Adrenal gland (tissue), 5 donors: ENCODE results near the gene ACTA1.

Experiments
- POLR2A ChIP-seq, 2 donors: fragments of 450-650 bp; IDR thresholded peaks; one replicate each; pipeline ENCODE4 v1.6.1; 2017; ENCODE audit warnings: antibody characterized with exemption in 2 of 2, mild to moderate bottlenecking in 2 of 2, moderate library complexity in 1 of 2
- TF ChIP-seq, protein P1 (sequence below), 6 experiments: fragments of 450-650 bp in 4 of 6; fragments of 200-600 bp in 2 of 6; sonication (generic) in 1 of 6; IDR thresholded peaks; 1 replicate in 5 of 6; 2 replicates in 1 of 6; pipeline versions ENCODE4 v1.5.1 to v1.8.0; 2016 to 2021; ENCODE audit warnings: antibody characterized with exemption in 6 of 6, mild to moderate bottlenecking in 2 of 6, moderate library complexity in 1 of 6
- donor health status: DM: no; HTN: no; CAD: no.

DNA sequence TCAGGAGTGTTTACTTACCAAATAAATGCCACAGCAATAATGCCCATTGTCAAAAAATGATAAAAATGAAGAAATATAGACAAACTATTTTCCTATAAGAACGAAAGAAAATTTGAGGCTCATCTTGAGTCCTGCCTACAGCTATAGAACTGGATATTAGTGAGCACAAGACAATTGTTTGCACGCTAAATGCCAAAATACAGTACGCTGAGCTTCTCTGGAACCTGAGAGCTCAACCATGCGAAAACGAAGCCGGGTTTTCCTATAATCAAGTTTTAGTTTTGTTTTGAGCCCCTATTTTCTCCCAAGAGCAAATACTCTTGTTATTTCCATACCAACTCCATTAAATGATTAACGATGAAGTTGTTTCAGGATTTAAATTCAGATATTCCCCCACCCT is 49.1 kb downstream of the ACTA1 start:
- no peak for TF ChIP-seq POLR2A (IDR thresholded peaks at IDR 0.05)
- TF ChIP-seq, protein P1, sequence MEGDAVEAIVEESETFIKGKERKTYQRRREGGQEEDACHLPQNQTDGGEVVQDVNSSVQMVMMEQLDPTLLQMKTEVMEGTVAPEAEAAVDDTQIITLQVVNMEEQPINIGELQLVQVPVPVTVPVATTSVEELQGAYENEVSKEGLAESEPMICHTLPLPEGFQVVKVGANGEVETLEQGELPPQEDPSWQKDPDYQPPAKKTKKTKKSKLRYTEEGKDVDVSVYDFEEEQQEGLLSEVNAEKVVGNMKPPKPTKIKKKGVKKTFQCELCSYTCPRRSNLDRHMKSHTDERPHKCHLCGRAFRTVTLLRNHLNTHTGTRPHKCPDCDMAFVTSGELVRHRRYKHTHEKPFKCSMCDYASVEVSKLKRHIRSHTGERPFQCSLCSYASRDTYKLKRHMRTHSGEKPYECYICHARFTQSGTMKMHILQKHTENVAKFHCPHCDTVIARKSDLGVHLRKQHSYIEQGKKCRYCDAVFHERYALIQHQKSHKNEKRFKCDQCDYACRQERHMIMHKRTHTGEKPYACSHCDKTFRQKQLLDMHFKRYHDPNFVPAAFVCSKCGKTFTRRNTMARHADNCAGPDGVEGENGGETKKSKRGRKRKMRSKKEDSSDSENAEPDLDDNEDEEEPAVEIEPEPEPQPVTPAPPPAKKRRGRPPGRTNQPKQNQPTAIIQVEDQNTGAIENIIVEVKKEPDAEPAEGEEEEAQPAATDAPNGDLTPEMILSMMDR (IDR thresholded peaks at IDR 0.05), result no peak
